NCI-H187 (cell line): Measurements from ENCODE around the gene IMPA2.
"Not testable (repeated sequence)": the region's sequence is repeated elsewhere in the genome, so short reads cannot be mapped to it uniquely, and the experiment has no call there.

Experiments used
- DNase-seq, 2 experiments: peaks; one replicate each; lab custom pipeline; 2025; lab: John Stamatoyannopoulos, UW

Gene IMPA2

GRCh38 chr18:12072996-12073395 lies 91.7 kb downstream of the IMPA2 start:
- no peak for DNase-seq

DNA sequence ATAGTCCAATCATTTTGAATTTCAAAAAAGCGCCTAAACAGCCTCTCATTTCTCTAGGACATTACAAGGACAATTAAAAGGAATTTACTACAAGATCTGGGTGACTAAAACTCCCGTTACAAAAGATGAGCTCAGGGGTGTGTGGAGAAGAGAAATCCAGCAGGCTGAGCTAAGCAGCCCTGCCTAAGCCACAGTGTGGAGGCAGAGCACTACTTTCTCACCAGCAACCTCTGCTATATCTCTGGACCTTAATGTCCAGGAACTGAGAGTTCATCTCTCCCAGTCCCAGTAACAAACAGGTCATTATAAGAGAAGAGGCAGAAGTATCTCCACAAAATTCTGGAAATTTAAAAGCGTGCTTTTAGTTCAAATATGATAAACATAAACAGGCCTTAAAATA lies 93.4 kb downstream of the IMPA2 start:
- no peak for DNase-seq

- no peak for DNase-seq
Measured at GRCh38 chr18:12076424-12077140, 95.3 kb downstream of the IMPA2 start.

DNA sequence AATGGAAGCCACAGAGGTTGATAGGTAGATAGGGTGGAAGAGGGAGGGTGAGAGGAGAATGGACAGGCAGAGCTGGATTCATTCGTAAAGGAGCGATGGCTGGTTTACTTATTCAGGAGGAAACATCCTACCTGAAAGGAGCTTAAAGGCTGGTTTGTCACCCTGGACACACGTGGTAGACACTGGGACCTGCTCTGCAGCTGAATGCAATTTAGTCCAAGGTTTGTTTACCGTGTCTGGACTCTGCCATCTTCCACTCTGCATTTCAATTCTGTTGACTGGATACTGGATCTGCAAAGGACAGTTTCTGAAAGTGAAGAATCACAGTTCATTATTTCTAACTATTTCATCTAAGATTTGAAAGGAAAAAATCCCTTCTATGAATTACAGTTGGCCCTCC lies 96.7 kb downstream of the IMPA2 start:
- not testable (repeated sequence) for DNase-seq

DNA sequence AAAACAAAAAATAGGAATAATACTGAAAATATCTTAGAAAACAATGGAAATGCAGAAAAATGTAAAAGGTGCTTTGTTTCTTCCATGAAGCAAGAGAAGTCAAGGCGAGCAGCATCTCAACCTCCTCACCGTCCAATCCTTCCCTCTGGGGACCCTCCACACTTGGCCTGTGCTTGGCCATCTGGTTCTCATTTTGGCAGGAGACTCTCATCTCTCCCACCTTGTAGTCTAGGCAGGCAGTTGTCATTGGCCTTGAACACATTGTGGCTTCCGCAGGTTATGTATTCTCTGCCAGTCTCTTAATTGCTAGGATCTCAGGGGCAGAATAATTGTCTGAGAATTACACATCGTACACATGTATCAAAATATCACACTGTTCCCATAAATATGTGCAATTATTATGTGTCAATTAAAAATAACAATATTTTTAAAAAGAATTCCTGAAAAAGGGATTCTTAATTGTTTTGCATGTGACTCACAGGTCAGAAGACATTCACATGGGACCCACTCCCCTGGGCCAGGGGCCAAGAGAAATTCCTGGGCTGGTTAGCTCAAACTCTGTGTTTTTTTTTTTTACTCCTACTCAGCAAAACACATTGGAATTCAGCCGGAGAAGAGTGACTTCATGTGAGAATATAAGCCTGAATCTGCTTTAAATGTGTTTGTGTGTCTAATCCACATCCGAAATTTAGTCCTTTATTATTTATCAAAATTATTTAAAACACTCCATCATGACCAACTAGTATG lies 98.4 kb downstream of the IMPA2 start:
- DNase-seq: no peak
